PFSK-1 (cell line): ENCODE results near the gene SP140.

Experiments used
- FOXP2 ChIP-seq: optimal IDR thresholded peaks from 2 replicates; pipeline ENCODE3; 2011; ENCODE audit warnings: borderline replicate concordance, control low read depth, inconsistent platforms; ENCODE audit not compliant: insufficient read depth; ENCODE audit errors: extremely low read length, extremely low read depth
- POLR2AphosphoS5 ChIP-seq: IDR thresholded peaks from 2 replicates; pipeline ENCODE4 v1.6.1; 2012; ENCODE audit warnings: low read depth, mild to moderate bottlenecking, control low read depth, low read length, moderate library complexity
- SIN3A ChIP-seq: IDR thresholded peaks from 2 replicates; pipeline ENCODE4 v1.6.1; 2012; ENCODE audit warnings: mild to moderate bottlenecking, low read length, moderate library complexity, borderline replicate concordance; ENCODE audit not compliant: insufficient read depth
- TAF1 ChIP-seq: IDR thresholded peaks from 2 replicates; pipeline ENCODE4 v1.6.1; 2012; ENCODE audit warnings: low read length, control low read depth, borderline replicate concordance; ENCODE audit not compliant: insufficient read depth
- TF ChIP-seq, protein P1 (sequence below), 2 experiments: IDR thresholded peaks; 2 replicates each; pipeline versions ENCODE4 v1.6.1 to v1.8.0; 2011 to 2012; ENCODE audit warnings: low read depth in 2 of 2, low read length in 2 of 2, control low read depth in 1 of 2, inconsistent platforms in 1 of 2, mild to moderate bottlenecking in 1 of 2, moderate library complexity in 1 of 2; ENCODE audit not compliant: insufficient read depth in 1 of 2

DNA sequence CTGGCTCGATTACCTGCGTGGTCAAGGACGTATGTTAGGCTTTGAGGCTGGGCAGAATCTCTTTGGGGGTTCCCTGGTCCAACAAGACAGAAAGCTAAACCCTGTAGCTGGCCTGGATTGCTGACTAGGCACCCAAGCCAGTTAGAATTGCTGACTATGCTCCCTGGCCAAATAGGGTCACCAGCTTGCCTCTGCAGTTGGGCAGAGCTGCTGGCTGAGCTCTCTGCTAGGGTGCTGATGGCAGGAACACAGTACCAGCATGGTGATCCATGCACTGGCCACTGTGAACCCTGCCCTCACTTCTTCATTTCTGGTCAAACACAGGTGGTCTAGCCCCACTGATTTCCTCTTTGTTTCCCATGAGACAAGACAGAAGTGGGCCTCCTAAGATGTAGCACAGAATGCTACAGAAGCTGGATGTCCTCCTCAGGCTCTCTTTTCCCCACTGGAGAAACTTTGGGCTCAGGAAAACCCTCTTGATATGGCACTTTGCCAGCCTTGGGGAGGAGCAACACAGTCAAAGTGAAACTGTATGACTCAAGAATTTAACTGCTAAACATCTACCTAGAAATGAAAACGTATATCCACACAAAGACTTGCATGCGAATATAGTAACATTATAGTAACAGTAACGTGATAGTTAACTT is 122.2 kb downstream of the SP140 start:
- TF ChIP-seq, protein P1, sequence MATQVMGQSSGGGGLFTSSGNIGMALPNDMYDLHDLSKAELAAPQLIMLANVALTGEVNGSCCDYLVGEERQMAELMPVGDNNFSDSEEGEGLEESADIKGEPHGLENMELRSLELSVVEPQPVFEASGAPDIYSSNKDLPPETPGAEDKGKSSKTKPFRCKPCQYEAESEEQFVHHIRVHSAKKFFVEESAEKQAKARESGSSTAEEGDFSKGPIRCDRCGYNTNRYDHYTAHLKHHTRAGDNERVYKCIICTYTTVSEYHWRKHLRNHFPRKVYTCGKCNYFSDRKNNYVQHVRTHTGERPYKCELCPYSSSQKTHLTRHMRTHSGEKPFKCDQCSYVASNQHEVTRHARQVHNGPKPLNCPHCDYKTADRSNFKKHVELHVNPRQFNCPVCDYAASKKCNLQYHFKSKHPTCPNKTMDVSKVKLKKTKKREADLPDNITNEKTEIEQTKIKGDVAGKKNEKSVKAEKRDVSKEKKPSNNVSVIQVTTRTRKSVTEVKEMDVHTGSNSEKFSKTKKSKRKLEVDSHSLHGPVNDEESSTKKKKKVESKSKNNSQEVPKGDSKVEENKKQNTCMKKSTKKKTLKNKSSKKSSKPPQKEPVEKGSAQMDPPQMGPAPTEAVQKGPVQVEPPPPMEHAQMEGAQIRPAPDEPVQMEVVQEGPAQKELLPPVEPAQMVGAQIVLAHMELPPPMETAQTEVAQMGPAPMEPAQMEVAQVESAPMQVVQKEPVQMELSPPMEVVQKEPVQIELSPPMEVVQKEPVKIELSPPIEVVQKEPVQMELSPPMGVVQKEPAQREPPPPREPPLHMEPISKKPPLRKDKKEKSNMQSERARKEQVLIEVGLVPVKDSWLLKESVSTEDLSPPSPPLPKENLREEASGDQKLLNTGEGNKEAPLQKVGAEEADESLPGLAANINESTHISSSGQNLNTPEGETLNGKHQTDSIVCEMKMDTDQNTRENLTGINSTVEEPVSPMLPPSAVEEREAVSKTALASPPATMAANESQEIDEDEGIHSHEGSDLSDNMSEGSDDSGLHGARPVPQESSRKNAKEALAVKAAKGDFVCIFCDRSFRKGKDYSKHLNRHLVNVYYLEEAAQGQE (IDR thresholded peaks at IDR 0.05; ENCODE audit: insufficient read depth in 1 of 2, low read depth in 2 of 2, low read length in 2 of 2) = no peak
- TF ChIP-seq TAF1 (no peak), POLR2AphosphoS5 (no peak), SIN3A (no peak), FOXP2 (no peak)
